Measurements from ENCODE around the gene CFAP46.

Gene CFAP46

DNA sequence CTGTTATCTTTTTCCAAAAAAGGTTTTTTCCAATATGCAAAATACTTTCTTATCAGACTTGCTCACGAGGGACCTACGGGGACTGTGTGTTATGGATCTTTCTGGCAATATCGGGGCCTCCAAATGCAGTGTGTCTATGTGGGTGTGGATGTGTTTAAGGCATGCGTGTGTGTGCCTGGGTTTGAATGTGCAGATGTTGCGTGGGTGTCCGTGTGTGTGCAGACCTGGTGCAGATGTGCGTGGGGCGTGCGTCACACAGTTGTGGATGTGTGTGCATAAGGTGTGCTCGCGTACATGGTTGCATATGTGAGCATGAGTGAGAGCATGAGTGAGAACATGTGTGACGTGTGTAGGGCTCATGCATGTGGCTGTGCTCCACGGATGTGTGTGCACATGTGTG lies 176.1 kb downstream of the CFAP46 start:
- H3K4me3 ChIP-seq (ENCODE audit: low read length): no peak overlapping the region

DNA sequence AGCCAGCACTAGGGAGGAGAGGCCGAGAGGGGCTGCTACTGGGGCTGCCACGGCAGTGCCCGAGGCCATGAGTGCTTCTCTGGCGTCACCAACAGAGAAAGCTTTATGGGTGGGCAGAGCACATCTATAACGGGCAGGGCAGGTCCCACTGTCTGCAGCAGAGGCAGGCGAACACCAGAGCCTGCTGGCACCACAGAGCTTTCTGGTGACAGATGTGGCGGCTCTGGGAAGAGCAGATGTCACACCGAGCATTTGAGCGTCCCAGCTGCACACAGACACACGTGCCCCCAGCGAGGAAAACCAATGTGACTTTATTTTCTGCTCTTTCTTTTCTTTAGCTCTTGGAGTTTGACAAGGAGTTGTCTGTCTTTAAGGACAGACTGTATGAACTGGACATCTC lies 176.9 kb downstream of the CFAP46 start:
- no peak for TF ChIP-seq ZNF274 (IDR thresholded peaks at IDR 0.05; ENCODE audit: low read depth, low read length)

More for the DNA sequence above, 176.1 kb downstream of the CFAP46 start:
- no peak for TF ChIP-seq ZNF274 (IDR thresholded peaks at IDR 0.05; ENCODE audit: low read depth, low read length)

DNA sequence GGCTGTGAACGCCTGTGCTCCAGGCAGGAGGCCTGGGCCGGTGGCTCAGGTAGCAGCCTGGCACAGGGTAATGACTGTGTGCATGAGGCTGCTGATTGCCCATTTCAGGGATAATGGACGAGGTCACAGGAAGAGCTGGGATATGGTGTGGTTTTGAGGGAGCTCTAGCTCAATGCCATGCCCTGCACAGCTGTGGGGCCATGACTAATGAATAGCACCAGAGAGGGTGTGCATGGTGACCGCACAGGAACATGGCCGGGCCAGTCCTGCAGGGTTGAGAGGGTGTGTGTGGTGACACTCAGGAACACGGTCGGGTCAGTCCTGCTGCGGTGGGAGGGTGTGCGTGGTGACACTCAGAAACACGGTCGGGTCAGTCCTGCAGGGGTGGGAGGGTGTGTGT lies 178.3 kb downstream of the CFAP46 start:
- no peak overlapping the region for H3K4me3 ChIP-seq (ENCODE audit: low read length)
- TF ChIP-seq ZNF274 (IDR thresholded peaks at IDR 0.05; ENCODE audit: low read depth, low read length): no peak

More for the DNA sequence above, 176.9 kb downstream of the CFAP46 start:
- H3K4me3 ChIP-seq (ENCODE audit: low read length): no peak overlapping the region

DNA sequence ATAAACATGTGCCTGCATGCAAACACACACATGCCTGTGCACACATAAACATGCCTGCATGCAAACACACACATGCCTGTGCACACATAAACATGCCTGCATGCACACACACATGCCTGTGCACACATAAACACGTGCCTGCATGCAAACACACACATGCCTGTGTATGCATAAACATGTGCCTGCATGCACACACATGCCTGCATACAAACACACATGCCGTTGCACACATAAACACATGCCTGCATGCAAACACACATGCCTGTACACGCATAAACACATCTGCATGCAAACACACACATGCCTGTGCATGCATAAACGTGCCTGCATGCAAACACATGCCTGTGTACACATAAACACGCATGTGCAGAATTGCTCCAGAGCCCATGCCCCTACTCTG lies 178.8 kb downstream of the CFAP46 start:
- no peak for TF ChIP-seq ZNF274 (IDR thresholded peaks at IDR 0.05; ENCODE audit: low read depth, low read length)
- H3K4me3 ChIP-seq (ENCODE audit: low read length): no peak overlapping the region

DNA sequence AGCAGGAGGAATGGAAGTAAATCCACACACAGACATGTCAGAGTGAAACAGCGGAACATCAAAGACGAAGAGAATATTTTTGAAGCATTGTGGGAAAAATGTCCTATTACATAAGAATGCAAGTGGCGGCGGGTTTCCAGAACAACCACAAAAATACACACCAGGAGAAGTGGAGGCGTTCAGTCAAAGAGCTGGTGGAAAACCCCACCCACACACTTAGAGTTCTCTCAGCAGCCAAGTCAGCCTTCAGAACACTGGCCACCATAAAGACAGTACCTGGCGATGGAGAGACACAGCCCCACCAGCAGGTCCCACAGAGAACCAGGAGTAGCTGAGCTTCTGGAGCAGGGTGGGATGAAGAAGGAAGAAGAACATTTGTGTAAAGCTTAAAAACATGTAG lies 180.1 kb downstream of the CFAP46 start:
- no peak for TF ChIP-seq ZNF274 (IDR thresholded peaks at IDR 0.05; ENCODE audit: low read depth, low read length)
- no peak overlapping the region for H3K4me3 ChIP-seq (ENCODE audit: low read length)

DNA sequence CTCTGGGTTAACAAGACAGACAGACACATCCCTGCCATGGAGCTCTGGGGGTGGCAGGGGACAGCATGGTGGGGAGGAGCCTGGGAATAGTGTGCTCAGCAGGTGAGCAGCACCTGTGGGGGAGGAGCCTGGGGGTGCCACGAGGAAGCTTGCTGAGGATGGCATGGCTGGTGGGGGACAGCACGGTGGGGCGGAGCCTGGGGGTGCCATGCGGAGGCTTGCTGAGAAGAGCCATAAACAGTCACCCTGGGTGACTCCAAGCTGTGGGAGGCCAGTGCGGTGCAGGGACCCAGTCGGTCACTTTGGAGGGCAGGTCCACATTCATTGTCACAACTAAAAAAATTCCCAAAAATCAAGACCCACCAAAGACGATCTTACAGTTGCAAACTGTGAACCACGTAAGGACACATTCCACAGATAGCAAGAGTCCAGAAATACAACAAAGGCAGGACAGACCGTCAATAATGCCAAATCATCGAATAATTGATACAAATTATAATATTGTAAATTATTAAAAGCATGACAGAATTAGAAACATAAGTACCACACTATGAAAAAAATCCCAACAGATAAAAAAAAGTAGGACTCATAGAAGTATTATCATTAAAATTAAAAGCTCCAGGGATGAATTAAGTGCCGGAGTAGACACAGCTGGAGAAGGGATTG lies 180.8 kb downstream of the CFAP46 start:
- TF ChIP-seq ZNF274 (IDR thresholded peaks at IDR 0.05; ENCODE audit: low read depth, low read length): no peak
- no peak overlapping the region for H3K4me3 ChIP-seq (ENCODE audit: low read length)

DNA sequence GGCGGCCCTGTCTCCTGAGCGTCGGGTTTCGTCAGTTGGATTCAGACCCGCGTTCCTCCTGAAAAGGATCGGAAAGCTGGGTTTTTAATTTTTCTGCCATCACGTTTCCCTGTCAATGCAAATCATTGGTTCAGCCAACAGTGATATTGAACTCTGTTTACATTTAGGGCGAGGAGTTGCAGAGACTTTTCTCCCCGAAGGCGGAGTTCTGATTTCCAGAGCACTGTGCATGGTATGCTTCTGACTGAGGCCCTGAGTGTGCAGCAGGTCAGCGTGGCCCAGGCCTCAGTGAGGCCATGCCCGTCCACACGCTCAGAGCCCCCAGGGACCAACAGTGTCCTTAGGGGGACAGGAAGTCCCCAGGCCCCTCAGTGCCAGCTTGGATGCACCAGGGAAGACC lies 183.5 kb downstream of the CFAP46 start:
- no peak for TF ChIP-seq ZNF274 (IDR thresholded peaks at IDR 0.05; ENCODE audit: low read depth, low read length)
- no peak overlapping the region for H3K4me3 ChIP-seq (ENCODE audit: low read length)

Measured in GM08714 (cell line).